Muscle layer of duodenum (tissue), 2 donors: Measurements from ENCODE around the gene NOS1AP.
"Not testable (repeated sequence)": the region's sequence is repeated elsewhere in the genome, so short reads cannot be mapped to it uniquely, and the experiment has no call there.

ENCODE experiments used
- H3K27ac ChIP-seq: one replicate; pipeline ENCODE4 v1.7.0; 2013; ENCODE audit warnings: mild to moderate bottlenecking, low read length
- H3K27me3 ChIP-seq: one replicate; pipeline ENCODE4 v1.7.0; 2013; ENCODE audit warnings: low read depth, mild to moderate bottlenecking, control low read depth, low read length
- H3K36me3 ChIP-seq, 2 donors: one replicate each; pipeline ENCODE4 v1.7.0; 2013; ENCODE audit warnings: low read length in 2 of 2, control low read depth in 1 of 2, mild to moderate bottlenecking in 1 of 2; ENCODE audit not compliant: insufficient read depth in 2 of 2, control insufficient read depth in 1 of 2
- H3K4me1 ChIP-seq, 2 donors: one replicate each; pipeline ENCODE4 v1.7.0; 2013; ENCODE audit warnings: low read length in 2 of 2, mild to moderate bottlenecking in 2 of 2, control low read depth in 1 of 2, moderate library complexity in 1 of 2; ENCODE audit not compliant: insufficient read depth in 2 of 2, control insufficient read depth in 1 of 2
- H3K4me3 ChIP-seq, 2 donors: one replicate each; pipeline ENCODE4 v1.7.0; 2013; ENCODE audit warnings: low read length in 2 of 2, low read depth in 1 of 2, mild to moderate bottlenecking in 1 of 2
- H3K9me3 ChIP-seq, 2 donors: one replicate each; pipeline ENCODE4 v1.7.0; 2013; ENCODE audit warnings: low read length in 2 of 2, control low read depth in 1 of 2, mild to moderate bottlenecking in 1 of 2; ENCODE audit not compliant: control insufficient read depth in 1 of 2
- donor health status: healthy.

Gene NOS1AP

DNA sequence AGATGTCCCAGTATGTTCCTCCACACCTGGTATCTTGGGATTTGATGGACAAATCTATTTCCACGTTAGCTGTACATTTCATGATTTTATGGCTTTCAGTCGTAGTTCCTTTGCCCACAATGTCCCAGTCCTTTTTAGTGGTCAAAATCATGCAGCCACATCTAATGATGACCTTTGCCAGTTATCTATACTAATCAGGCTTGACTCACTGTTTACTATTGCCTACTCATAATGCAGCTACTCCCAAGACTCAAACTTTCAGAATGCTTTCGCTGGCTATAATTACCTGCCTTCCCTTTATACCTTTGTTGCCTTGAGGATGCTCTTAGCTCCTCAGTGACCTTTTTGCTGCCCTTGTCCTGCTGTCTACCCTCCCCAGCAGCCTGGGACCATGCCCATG, 6.4 kb downstream of the NOS1AP start:
- Histone ChIP-seq H3K4me1 (peaks cover 0 to under 1% of the 10 kb centered on the region in 2 donors), H3K27ac (no peak overlapping the region), H3K4me3 (no peak overlapping the region), H3K36me3 (no peaks in the 10 kb centered on the region), H3K9me3 (no peaks in the 10 kb centered on the region), H3K27me3 (peaks cover 3% of the 10 kb centered on the region)

- no peaks in the 10 kb centered on the region for H3K36me3 ChIP-seq
- H3K4me3 ChIP-seq, result no peak overlapping the region
- H3K4me1 ChIP-seq, result peaks cover 0 to 4% of the 10 kb centered on the region in 2 donors
- H3K9me3 ChIP-seq, result no peaks in the 10 kb centered on the region
- H3K27me3 ChIP-seq, result no peaks in the 10 kb centered on the region
- H3K27ac ChIP-seq, result no peak overlapping the region
Measured at GRCh38 chr1:162077648-162078299, 8.3 kb downstream of the NOS1AP start.

DNA sequence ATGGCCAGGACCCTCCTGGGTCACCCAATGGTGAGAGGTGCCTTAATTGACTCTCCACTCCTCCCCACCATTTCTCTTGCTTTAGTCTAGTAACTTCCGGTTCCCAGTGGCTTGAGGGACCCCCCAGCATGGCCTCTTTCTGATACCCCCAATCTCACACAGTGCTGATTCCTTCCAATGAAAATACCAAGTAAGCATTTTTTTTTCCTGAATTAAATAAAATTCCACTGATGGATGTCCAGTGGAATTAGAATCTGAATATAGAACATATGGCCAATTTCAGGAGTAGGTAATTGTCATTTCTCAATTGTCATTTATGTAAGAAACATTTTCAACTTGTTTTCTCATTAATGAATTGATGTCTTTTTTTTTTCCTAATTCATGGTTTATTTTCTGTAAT, 9.5 kb downstream of the NOS1AP start:
- no peaks in the 10 kb centered on the region for H3K36me3 ChIP-seq
- no peaks in the 10 kb centered on the region for H3K27me3 ChIP-seq
- peaks cover 0 to 4% of the 10 kb centered on the region in 2 donors for H3K4me1 ChIP-seq
- H3K27ac ChIP-seq, result no peak overlapping the region
- H3K9me3 ChIP-seq, result no peaks in the 10 kb centered on the region
- no peak overlapping the region for H3K4me3 ChIP-seq

GRCh38 chr1:162080472-162081015, 11.1 kb downstream of the NOS1AP start:
- Histone ChIP-seq H3K27me3 (no peaks in the 10 kb centered on the region), H3K4me3 (no peak overlapping the region), H3K36me3 (no peaks in the 10 kb centered on the region), H3K27ac (no peak overlapping the region), H3K9me3 (no peaks in the 10 kb centered on the region), H3K4me1 (peaks cover 0 to 4% of the 10 kb centered on the region in 2 donors)

- Histone ChIP-seq H3K9me3 (no peaks in the 10 kb centered on the region), H3K27ac (no peak overlapping the region), H3K4me1 (peaks cover 0 to 4% of the 10 kb centered on the region in 2 donors), H3K27me3 (no peaks in the 10 kb centered on the region), H3K4me3 (no peak overlapping the region), H3K36me3 (no peaks in the 10 kb centered on the region)
Measured at GRCh38 chr1:162081316-162081715, 11.8 kb downstream of the NOS1AP start.

DNA sequence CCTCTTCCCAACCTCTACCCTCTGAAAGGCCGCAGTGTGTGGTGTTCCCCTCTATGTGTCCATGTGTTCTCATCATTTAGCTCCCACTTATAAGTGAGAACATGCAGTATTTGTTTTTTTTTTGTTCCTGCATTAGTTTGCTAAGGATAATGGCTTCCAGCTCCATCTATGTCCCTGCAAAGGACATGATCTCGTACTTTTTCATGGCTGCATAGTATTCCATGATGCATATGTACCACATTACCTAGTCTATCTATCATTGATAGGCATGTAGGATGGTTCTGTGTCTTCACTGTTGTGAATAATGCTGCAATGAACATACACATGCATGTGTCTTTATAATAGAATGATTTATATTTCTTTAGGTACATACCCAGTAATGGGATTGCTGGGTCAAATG, 12.6 kb downstream of the NOS1AP start:
- H3K27ac ChIP-seq, H3K4me3 ChIP-seq, H3K4me1 ChIP-seq, H3K9me3 ChIP-seq, H3K36me3 ChIP-seq, H3K27me3 ChIP-seq: not testable (repeated sequence)

DNA sequence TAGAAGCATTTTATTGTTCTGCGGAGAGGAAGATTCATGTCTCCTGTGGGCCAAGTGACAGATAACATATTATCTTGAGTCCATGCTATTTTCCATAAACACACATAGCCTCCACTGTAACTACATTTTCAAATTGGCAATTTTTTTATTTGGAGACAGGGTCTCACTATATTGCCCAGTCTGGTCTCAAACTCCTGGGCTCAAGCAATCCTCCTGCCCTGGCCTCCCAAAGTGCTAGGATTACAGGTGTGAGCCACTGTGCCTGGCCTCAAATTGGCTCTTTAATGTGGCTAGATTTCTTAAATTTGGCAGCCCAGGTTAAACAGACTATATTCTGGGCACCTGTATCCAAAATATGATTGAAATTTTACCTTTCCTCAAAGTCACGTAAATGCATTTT, 13.8 kb downstream of the NOS1AP start:
- Histone ChIP-seq H3K27ac (no peak overlapping the region), H3K36me3 (no peaks in the 10 kb centered on the region), H3K9me3 (no peaks in the 10 kb centered on the region), H3K27me3 (no peaks in the 10 kb centered on the region), H3K4me3 (no peak overlapping the region), H3K4me1 (peaks cover 0 to 10% of the 10 kb centered on the region in 2 donors)

DNA sequence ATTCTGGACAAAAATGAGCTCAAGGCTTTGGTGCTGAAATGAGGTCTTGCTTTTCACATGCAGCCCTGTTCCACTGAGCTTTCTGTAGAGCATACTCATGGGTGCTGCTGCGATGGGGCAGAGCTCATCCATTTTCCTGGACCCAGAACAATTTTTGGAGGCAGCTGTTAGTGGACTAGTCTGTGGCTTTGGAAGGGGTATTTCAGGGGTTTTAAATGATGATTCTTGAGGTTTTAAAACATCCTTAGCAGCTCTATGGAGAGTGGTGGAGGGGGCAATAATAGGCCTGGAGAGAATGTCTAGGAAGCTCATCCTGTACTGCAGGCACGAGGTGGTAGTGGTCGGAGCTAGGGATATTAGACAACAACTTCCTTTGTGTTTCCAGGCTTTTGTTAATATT, 16.5 kb downstream of the NOS1AP start:
- Histone ChIP-seq H3K9me3 (no peaks in the 10 kb centered on the region), H3K4me1 (peaks cover 0 to 12% of the 10 kb centered on the region in 2 donors), H3K27ac (no peak overlapping the region), H3K36me3 (no peaks in the 10 kb centered on the region), H3K4me3 (no peak overlapping the region), H3K27me3 (no peaks in the 10 kb centered on the region)

- Histone ChIP-seq H3K27ac (no peak overlapping the region), H3K4me3 (no peak overlapping the region), H3K27me3 (no peaks in the 10 kb centered on the region), H3K36me3 (no peaks in the 10 kb centered on the region), H3K4me1 (peaks cover 0 to 8% of the 10 kb centered on the region in 2 donors), H3K9me3 (no peaks in the 10 kb centered on the region)
Measured at GRCh38 chr1:162087111-162087510, 17.6 kb downstream of the NOS1AP start.

DNA sequence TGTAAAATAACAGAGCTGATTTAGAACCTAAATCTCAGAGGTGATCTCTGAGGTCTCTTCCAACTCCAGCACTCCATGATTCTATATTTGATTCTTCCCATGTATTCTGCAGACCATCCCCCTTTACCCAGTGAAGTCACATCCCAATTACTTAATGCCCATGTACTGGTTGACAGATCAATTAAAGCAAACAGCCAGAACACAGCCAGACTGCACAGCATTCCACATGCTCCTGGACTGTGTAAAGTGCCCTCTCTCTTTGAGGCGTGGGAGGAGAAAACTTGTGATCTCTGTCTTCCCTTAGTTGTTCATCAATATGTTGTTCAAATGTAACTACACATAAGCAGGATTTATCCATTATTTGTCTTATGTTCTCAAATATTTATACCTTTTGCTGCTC, 18.1 kb downstream of the NOS1AP start:
- no peak overlapping the region for H3K27ac ChIP-seq
- peaks cover 0 to 8% of the 10 kb centered on the region in 2 donors for H3K4me1 ChIP-seq
- no peak overlapping the region for H3K4me3 ChIP-seq
- no peaks in the 10 kb centered on the region for H3K36me3 ChIP-seq
- H3K27me3 ChIP-seq, result no peaks in the 10 kb centered on the region
- no peaks in the 10 kb centered on the region for H3K9me3 ChIP-seq

- peaks cover 0 to 8% of the 10 kb centered on the region in 2 donors for H3K4me1 ChIP-seq
- no peaks in the 10 kb centered on the region for H3K9me3 ChIP-seq
- no peak overlapping the region for H3K4me3 ChIP-seq
- no peaks in the 10 kb centered on the region for H3K27me3 ChIP-seq
- no peak overlapping the region for H3K27ac ChIP-seq
- no peaks in the 10 kb centered on the region for H3K36me3 ChIP-seq
Measured at GRCh38 chr1:162088281-162088969, 18.9 kb downstream of the NOS1AP start.
